GM20000 (cell line): ENCODE results near the gene SIGLEC10.
"Not testable (repeated sequence)": the region's sequence is repeated elsewhere in the genome, so short reads cannot be mapped to it uniquely, and the experiment has no call there.

Experiments used
- DNase-seq: peaks from one replicate; pipeline ENCODE4 v3.0.0; 2012; ENCODE audit warnings: low spot score
- CTCF ChIP-seq: IDR thresholded peaks from 2 replicates; pipeline ENCODE4 v1.5.1; 2012; ENCODE audit warnings: mild to moderate bottlenecking, control low read depth; ENCODE audit errors: extremely low read depth, missing control alignments

The SIGLEC10 gene

GRCh38 chr19:51417107-51417809 lies at the start of gene SIGLEC10:
SIGLEC10 (minus strand) TSS chr19:51417642; CDS start chr19:51417581, 61 bp downstream.
- peak; percentile 81 for DNase-seq
- no peak for TF ChIP-seq CTCF

- DNase-seq = no peak
- TF ChIP-seq CTCF = no peak
Observed at GRCh38 chr19:51466723-51467122, 49.3 kb upstream of the SIGLEC10 start.

- not testable (repeated sequence) for DNase-seq
Observed at GRCh38 chr19:51463976-51464581, 46.6 kb upstream of the SIGLEC10 start.

GRCh38 chr19:51462681-51463080 lies 45.2 kb upstream of the SIGLEC10 start:
- no peak for DNase-seq
- no peak for TF ChIP-seq CTCF

GRCh38 chr19:51462276-51462675 lies 44.8 kb upstream of the SIGLEC10 start:
- no peak for DNase-seq
- TF ChIP-seq CTCF = no peak

- DNase-seq = no peak
- no peak for TF ChIP-seq CTCF
Observed at GRCh38 chr19:51461723-51462161, 44.3 kb upstream of the SIGLEC10 start.

GRCh38 chr19:51460164-51460992 lies 42.9 kb upstream of the SIGLEC10 start:
- DNase-seq = no peak
- no peak for TF ChIP-seq CTCF
